Activated effector memory CD4-positive, alpha-beta T cell treated with Interleukin-2 at 50 U/mL for 16 hours (primary cell): ENCODE measurements around the gene RFX2.
A peak's percentile ranks its signal among the peaks of the same experiment; 100 is the strongest.

Experiments used
- DNase-seq: peaks from one replicate; pipeline ENCODE4 v3.0.0-alpha.2; 2020

RFX2 gene

DNA sequence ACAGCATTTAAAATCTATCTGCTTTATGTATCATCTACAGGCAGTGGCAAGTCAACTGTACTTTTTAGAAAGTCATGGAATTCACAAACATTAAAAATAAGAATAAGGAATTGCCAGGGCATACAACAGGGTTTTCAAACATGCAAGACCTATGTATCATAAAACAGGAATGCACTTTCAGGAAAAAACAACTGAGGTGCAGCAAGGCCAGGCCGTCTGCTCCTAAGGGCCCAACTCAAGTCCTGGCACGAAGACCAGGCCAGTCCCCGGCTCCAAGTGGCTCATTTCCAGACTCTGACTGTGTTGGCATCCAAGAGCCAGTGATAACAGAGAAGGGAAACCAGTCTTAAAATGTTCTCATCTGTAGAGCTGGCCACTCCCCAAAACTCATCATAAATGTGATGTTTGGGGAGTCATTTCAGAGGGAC, 7.1 kb downstream of the RFX2 start:
- no peak for DNase-seq

DNA sequence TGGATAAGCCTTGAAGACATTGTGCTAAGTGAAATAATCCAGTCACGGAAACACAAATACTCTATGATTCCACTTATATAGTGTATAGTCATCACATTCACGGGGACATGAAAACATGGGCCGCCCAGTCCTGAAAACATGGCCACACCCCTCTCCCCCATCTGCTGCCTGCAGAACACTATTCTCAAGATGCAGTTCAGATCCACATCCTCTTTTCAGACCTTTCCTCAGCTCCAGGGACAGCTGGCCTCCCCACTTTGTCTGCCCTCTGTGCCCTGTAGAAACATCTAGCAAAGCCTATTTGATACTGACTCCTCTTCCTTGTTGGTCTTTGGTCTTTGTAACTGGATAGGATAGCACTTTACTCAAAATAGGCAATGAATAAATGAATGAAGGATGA, 8.3 kb downstream of the RFX2 start:
- DNase-seq = no peak

DNA sequence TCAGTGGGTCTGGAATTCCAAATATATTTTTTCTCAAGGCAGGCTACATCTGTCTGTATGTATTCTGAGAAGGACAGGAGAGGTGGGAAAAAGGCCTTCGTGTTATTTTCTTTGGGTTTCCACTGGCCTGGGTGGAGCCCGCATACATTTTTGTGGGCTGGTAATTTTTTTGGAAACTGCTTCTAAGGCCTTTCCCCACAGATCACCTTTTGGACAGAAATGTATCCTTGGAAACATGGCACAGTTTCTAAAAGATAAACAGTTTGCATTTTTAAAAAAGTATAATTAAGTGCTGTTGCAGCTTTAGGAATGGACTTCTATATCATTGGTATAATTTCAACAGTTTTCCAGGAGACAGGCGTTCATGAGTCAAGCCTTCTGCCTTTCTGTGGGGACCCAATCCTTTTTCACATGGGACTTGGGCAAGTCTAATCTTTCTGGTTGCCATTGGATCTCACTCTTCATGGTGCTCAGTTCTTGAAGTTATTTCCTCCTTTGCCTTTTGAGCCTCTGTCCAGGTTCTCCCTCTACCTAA, 8.9 kb downstream of the RFX2 start:
- no peak for DNase-seq

DNA sequence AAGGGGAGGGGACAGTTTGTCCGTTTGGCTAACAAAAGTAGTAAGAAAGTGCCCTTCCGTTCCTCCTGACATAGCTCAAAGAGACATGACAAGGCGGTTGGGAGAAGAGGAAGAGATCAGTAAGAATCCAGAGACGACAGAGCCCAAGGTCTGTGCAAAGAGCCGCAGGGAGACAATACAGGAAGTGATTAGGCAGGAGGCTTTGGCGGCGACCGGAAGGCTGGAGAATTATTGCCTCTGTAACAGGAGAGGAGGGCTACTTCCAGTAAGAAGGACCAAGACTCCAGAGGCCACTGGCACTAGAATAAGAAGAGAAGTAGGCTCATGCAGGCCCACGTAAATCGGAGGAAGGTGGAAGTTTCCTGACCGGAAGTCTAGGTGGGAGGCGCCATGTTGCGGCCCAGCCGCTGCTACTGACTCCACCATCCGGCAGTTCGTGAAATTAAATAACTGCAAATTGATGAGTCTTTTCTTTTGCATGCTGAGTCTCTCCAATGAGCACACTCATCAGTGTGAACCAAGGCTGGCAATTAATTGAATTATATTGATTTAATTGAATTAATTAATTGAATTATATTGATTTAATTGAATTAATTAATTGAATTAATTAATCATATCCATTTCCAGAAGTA, 9.9 kb downstream of the RFX2 start:
- DNase-seq = peak; percentile 26

DNA sequence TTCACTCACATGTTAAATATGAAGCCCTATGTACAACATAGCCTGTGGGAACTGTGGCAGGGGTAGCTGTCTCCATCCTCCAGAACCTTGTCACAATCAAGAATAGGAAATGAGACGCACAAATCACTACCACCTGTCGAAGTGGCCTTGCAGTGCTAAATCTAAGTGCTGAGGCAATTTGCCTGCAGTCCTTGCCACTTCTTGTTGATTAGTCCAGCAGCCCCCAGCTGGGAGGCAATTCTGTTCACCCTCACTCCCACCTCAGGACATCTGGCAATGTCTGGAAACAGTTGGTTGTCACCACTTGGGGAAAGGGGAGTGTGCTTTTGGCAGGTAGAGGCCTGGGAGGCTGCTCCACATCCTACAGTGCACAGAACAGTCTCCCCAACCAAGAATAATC, 10.7 kb downstream of the RFX2 start:
- no peak for DNase-seq

DNA sequence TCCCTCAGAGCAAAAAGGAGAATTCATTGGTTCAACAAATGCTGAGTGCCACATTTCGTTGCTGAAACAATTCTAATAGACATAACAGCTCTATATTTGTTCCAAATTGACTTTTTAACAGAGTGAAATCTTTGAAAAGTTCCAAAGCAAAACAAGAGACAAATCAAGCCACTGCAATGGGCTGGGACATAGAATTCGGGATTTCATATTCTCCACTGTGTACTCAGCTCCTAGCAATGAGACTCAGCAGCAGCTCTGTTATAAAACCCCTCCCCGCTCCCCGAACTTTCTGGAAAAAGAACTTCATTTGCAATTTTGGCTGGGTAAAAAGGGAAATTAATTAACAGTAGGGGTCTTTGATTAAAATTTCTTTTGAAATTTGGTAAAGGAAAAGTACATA, 11.3 kb downstream of the RFX2 start:
- no peak for DNase-seq

DNA sequence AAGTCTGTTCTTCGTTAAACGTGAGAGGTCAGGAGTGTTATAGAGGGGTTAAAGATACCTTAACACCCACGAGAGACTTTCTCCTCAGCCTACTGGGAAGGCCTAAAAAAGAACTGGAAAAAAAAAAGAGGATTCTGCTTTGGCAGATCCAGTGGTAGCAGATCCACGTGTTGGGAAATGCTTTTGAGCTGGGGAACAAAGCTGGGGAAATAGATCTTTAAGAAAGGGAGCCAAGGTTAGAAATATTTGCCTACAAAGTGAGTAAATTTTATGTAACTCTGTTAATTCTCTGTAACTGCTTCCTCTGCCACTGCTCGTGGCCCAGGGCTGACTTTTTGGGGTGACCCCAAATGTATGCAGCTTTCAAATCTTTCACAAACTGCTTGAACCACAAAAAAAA, 11.7 kb downstream of the RFX2 start:
- DNase-seq = no peak

DNA sequence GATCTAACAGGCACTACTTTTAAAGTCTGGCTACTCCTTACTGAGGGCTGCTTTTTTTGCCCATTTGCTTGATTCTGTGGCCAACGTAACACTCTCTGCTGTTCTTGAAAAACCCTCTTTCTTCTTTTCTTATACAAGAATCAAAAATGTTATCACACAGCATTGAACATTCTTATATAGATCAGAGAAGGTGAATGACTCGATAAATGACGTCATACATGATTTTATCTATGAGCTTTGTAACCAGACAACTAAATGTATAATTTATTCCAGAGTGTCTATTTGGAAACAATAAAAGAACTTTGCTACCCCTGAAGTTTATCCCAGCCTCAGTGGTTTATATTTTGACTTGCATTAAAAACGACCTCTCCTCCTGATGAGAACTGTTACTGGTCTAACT, 12.4 kb downstream of the RFX2 start:
- no peak for DNase-seq

DNA sequence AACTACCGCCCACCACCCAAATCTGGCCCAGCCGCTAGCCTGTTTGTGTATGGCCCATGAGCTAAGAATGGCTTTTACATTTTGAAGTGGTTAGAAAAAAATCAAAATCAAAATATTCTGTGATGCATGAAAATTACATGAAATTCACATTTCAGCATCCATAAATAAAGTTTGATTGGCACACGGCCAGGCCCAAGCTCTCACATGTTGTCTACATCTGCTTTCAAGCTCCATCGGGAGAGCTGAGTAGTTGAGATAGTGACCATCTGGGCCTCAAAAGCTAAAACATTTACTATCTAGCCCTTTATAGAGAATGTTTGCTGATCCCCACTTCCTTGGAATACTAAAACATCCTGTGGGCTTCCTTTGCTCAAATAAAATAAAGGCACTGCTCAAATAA, 14.5 kb downstream of the RFX2 start:
- no peak for DNase-seq

DNA sequence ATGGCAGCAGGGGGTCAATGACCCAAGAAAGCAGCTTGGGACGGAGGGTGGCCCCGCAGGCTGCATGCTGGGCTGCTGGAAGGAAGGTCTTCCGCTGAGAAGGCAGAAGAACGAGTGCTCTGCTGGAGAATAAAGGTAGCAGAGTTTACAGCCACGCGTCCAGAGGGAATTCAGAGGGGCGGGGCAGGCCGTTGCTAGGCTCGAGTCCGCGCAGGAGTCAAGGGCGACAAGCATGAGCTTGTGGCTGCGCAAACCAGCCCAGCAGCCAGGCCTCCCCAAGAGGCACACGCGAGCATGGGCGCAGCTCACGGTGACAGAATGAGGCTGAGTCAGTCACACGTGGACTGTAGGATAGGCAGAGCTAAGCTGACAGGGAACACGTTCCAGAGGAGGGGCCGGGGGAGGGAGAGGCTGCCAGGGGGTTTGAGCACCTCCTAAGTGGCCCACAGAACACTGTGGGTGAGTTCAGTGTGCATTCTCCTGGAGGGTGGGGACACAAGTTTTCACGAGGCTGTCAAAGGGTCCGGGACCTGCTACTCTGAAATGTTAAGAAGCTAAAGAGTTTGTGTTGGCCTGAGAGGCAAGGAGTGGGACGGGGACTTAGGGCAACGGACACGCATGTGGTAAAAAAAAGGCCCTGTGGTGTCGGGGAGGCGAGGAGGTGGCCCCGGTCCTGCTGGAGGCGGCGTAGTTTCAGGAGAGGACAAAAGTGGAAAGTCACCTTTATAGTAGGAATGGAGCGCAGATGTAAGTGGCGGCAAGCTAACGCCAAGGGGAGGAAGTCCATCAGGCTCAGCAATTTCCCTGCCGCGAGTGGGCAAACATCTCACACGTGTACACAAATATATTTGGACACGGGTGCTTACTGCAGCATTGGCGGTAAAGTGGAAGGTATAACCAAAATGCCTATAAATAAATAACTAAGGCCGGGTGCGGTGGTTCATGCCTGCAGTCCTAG, 17.7 kb downstream of the RFX2 start:
- DNase-seq = no peak

DNA sequence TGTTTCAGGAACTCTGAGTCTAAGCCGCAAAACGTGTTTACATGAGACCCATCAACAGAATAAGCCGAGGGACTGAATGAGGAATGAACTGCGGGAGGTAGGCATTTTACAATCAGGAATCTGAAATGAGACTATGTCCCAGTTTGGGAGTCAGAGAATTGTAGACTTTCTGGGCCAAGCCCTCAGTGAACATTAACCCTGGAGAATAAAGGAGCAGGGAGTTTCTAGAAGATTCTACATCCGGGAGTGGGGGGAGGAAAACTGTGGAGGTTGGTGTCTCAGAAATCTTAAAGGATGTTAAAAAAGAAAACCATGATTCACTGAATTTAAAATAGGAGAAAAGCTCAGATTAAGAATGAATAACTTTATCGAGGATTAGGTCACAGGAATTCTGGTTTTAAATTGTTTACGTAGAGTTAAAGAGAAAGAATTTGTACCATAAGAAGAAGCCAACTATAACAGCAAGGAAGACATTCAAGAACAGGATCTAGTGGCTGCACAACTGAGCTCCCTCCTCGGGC, 18.5 kb downstream of the RFX2 start:
- no peak for DNase-seq

DNA sequence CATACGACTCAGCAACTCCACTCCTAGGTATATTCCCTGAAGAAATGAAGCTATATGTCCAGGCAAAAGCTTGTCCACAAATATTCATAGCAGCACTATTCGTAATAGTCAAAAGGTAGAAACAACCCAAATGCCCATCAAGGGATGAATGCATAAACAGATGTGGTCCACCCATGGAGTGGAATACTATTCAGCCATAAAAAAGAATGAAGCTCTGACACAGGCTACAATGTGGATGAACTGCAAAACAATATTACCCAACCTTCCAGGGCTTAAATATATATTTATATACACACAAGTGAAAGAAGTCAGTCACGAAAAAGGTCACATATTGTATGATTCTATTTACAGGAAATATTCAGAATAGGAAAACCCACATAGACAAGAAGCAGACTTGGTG, 19.7 kb downstream of the RFX2 start:
- DNase-seq = no peak

DNA sequence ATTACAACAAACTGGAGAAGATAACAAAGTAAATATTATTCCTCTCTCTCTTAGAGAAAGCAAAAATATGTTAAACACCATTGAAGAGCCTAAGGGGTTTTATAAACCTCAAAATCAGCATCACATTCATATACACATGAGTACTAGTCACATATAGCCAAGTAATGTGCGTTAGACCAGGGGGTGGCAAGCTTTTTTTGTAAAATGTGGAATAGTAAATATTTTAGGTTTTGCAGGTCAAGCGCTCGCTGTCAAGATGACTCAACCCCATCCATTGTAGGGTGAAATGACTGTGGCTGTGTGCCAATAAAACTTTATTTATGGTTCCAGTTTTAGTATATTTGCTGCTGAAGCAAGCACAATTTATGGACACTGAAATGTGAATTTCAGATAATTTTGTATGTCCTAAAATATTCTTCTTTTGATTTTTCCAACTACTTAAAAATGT, 21.7 kb downstream of the RFX2 start:
- no peak for DNase-seq

DNA sequence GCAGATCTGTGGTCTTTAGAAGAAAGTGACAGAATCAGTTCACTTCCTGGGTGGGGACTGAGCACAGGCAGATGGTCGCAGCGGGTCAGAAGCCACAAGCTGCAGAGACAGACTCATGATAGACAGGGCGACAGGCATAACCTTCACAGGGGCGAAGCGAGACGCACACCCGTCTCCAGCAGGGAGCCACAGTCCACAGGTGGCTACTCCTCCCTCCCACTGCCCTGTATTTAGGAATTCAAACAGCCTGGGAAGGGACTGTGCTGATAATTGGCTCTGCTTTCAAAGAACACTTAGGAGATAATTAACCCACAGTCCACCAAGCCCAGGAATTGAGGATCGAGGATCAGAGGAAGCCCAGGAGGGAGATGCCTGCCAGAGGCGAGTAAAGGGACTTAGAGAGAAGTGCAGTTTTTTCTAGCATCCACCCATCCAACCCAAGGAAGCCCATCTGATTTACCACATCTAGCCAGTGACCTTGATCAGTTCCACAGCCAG, 23.2 kb downstream of the RFX2 start:
- no peak for DNase-seq

DNA sequence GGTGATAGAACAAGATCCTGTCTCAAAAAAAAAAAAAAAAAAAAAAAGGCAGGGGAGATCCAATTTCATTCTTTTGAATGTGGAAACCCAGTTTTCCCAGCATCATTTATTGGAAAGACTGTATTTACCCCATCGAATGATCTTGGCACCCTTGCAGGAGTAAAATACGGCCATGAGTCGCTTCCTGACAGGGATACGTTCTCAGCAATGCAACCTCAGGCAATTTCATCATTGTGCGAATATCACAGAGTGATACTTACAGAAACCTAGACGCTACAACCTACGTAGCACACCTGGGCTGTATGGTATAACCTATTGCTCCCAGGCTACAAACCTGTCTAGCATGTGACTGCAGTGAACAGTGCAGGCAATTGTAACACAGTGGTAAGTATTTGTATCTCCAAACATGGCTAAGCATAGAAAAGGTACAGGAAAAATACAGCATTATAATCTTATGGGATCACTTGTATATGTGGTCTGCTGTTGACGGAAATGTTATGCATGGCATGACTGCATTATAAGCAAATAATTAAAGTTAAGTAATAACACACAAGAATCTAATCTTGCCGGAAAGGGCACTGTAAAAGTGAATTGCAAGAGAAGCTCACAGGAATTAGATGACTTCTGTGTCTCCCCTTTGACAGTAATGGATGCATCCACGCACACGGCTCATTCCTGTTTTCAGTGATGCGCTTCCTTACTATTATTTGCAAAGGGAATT, 24.1 kb downstream of the RFX2 start:
- no peak for DNase-seq

DNA sequence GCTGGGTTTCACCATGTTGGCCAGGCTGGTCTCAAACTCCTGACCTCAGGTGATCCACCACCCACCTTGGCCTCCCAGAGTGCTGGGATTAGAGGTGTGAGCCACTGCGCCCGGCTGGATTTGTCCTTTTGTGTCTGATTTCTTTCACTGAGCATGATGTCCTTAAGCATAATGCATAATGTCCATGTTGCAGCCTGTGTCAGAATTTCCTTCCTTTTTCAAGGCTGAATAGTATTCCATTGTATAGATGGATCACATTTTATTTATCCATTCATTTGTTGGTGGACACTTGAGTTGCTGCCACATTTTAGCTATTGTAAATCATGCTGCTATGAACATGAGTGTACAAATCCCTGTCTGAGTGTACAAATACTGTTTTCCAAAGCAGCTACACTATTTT, 25.5 kb downstream of the RFX2 start:
- DNase-seq = no peak

DNA sequence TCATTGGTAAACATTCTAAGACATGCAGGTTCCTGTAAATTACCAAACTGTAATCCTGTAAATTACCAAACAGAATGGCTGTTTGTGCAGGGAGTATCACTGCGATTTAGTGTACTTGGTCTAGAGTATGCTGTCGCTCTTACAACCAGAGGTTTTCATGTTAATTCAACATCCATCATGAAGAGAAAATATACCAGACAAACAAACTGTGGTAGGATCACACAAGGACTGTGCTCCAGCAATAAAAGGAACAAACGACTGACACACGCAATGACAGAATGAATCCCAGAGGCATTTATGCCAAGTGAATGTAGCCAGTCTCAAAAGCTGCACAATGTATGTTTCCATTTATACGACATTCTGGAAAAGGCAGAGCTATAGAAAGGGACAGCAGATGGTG, 31.2 kb downstream of the RFX2 start:
- DNase-seq = no peak

DNA sequence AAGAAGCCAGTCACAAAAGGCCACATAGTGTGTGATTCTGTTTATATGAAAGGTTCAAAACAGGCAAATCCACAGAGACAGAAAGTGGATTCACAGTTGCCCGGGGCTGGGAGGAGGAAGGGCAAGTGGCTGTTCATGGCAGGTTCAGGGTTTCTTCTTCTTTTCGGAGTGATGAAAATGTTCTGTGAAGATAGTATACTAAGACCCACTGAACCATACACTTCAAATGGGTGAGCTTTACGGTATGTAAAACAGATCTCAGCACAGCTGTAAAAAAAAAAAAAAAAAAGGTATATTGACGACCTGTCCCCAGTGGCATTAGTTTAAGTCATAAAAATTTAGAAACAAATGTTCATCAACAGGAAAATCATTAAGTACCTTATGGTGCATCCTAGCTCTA, 32.2 kb downstream of the RFX2 start:
- DNase-seq = no peak

DNA sequence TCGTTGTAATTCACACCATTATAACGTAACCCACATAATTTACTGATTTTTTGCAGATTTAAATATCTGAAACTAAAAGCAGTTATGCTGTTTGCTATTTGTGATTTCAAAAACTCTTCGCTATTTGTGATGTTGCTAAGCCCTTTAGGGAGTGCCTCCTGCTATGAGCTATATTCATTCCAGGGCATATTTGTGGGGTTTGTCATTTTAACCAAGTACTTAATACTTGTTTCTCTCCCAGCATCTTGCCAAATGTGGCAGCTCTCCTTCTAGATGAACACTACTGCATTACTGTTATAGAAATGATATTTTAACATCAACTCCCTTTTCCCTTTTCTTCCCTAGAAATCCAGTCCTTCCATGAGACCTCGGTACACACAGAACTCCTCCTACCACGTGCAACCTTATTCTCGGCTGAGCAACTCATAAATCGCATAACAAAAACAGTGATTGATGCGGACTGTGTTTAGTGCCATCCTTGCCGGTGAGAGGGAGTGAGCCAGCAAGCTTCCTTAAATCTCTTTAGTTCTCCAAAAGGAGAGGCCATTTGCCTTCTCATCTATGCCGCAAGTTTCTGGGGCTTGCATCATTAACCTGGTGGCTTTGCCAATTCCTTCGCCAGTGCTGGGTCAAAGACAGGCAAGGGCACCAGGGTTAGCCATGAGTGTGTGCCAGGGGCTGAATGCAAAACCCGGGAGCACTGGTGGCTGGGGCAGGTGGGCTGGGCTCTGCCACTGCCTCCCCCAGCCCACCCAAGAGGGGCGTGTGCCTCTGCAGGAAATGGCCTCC, 33.4 kb downstream of the RFX2 start:
- no peak for DNase-seq

DNA sequence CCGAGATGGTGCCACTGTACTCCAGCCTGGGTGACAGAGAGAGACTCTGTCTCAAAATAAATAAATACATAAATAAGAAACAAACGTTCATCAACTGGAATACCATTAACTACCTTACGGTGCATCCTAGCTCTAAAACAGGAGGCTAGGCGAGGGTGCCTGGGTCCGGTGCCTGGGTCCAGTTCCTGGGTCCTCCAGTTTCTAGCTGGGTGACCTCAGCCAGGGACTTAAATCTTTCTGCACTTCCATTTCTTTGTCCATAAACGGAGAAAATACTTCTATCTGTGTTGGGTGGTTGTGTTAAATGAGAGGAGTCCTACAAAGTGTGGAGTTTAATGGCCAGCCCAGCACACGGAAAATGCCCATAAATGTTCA, 34.0 kb downstream of the RFX2 start:
- no peak for DNase-seq

DNA sequence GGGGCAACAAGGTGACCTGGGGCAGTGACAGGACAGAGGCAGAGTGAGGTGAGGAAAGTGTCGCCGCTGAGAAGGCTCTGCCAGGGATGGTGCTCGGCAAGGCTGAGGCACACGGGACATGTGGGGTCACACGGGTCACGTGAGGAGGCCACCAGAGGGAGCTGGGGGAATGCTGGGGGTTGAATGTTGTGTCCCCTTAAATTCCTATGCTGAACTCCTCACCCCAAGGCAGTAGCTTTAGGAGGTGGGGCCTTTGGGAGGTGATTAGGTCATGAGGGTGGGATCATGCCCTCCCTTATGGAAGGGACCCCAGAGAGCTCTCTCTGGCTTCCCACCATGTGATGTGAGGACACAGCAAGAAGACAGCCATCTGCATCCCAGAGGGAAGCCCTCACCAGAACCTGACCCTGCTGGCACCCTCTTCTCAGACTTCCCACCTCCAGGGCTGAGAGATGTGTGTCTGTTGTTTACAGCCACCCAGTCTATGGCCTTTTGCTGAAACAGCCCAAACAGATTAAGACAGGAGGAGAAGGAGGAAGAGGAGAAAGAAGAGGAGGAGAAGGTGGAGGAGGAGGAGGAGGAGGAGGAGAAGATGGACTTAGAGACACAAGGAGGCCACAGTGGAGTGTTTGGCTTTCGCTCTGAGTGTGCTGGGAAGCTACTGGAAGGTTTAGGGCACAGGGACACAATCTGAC, 35.4 kb downstream of the RFX2 start:
- no peak for DNase-seq
